ENCODE measurements around the gene NPLOC4.

Gene NPLOC4

DNA sequence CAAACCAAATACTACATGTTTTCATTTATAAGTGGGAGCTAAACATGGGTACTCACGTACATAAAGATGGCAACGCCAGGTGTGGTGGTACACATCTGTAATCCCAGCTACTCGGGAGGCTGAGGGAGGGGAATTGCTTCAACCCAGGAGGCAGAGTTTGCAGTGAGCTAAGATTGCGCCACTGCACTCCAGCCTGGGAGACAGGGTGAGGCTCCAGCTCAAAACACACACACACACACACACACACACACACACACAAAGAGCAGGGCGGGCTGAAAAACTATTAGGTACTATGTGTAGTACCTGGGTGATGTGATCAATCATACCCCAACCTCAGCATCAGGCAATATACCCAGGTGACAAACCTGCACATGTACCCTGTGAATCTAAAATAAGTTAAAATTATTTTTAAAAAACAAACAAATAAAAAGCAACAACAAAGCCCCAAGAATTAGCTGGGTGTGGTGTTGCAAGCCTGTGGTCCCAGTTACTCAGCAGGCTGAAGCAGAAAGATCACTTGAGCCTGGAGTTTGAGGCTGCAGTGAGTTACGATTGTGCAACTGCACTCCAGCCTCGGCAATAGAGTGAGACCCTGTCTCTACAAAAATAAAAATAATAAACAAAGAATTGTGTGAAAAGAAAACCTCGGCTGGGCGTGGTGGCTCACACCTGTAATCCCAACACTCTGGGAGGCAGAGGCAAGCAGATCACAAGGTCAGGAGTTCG, 72.9 kb downstream of the NPLOC4 start:
- no peak for DNase-seq

DNA sequence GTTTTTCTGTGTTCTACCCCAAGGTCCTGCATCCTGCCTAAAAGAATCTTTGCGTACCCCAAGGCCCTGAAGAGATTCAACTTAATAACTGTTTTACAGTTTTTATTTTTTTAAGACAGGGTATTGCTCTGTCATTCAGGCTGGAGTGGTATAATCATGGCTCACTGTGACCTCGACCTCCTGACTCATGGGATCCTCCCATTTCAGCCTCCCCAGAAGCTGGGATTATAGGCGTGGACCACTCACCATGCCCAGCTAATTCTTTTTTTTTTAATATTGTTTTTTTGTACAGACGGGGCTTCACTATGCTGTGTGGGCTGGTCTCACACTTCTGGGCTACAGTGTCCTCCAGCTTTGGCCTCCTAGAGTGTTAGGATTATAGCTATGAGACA, 75.4 kb downstream of the NPLOC4 start:
- no peak for DNase-seq

DNA sequence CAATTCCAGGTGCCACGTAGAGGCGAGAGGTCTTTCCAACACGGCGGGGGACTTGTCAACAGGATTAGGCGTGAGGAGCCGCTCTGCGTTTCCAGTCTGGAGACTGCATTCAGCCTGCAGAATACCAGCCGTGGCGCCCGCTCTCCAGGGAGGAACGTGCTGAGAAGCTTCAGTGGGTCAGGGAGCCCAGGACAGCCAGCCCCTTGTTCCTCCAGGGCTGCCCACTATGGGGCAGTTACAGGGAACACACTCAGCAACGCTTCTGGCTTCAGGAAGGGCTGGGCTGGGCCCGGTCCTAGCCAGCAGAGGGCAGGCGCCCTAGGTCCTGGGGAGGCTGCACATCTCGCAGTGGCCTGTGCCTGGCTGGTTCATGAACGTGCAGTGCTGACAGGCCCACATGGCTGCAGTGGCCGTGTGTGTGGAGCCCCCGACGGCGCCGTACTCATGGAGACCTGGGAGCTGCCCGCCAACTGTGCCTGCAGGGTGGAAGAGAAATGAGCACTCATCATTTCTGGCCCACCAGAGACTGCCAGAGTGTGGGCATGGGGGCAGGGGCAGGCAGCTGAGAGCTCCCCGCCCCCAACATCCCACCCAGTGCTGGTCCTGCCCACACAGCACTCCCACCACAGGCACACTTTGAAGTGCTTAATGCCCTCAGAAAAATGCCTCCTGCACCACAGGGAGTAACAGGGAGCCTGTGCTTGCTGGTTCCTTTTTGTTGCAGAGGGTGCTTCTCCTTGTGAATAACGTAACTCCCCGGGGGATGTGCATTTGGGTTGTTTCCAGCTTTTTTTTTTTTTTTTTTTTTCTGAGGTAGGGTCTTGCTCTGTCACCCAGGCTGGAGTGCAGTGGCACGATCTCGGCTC, 77.7 kb downstream of the NPLOC4 start:
- no peak for DNase-seq

DNA sequence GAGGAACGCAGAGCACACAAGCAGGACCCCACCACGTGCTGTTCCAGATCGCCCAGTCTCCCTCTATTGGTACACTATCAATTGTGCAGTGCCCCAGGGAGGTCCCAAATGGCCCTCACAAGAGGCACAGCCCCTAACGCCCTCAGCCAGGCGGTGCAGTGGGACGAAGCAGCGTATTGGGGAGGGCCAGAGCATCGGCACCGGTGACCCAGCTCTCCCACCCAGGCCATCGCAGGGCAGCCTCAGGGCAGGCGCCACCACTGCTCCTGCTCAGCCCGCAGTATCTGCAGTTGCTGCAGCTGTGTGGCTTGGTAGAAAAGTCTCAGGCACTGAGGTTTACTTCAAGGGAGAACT, 78.8 kb downstream of the NPLOC4 start:
- DNase-seq = no peak

GRCh38 chr17:81557276-81558114, 79.4 kb downstream of the NPLOC4 start:
- no peak for DNase-seq

GRCh38 chr17:81556863-81557262, 80.0 kb downstream of the NPLOC4 start:
- no peak for DNase-seq

DNA sequence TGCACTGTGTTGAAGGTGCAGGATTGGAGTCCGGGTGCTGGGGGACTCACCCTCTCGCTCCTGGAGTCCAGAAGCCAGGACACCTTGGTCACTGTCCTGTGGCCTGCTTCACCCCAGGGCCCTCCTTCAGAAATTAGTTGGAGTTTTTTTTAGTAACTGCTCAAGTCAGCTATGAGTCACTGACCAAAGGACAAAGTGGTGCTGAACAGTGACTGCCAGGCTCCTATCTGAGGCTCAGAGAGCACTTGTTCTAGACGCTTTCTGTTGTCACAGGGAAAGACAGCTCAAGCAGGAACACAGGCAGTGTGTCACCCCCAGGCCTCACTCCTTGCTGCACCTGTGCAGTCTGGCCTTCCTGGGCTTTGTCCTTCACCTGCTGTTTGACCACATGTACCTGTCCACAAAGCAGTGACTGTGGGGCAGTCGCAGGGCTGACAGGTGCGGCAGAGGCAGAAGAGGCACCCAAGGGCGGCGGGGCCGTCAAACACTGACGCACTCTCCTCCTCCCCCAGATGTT, 80.7 kb downstream of the NPLOC4 start:
- DNase-seq = no peak

DNA sequence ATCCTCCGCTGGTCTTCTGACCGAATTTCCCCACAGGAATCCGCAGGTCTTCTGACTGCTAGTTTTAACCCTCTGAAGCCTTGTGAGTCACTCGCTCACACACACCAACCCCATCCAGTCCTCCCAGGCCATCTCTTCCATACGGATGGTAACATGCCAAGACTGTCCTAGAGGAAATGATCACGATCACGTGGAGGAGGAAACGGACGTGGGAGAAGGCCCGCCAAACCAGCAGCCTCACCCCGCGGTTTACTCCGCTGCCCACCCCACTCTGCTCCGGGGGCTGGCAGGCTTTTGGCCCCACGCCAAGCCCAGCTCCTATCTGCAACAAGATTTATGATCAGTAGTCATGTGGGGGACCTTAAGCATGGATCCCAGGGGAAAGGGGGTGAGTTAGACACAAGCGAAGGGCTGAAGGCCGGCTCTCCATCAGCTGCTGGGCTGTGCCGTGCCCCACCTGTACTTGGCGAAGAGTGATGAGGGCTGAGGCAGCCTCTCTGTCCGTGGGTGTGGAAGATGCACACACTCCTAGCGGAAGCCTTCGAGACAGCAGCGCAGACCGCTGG, 83.2 kb downstream of the NPLOC4 start:
- no peak for DNase-seq

DNA sequence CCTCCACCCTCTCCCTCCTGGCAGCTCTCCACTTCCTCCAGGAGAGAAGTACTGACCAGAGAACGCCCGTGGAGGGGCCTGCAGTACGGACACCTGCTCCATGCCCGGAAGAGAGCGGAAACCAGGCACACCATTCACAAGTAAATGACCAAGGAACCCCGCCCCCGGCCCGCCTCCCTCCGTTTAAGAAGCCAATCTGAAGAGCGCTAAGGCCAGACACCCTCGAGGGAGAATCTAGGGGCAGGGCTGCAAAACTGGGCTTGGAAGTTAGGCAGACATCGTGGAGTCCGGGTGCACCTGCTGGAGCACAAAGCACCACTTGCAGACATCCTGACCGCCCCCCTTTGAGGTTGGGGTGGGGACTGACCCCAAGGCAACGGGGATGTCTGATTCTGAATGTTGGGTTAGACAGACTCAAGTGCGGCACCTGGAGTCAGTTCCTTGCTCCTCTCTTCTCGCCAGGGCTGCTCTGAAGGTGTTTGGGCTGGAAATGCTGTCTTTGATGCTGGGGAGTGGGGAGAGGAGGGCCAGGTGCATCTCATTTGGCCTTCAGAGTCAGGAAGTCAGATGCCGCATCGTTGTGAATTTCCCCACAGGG, 83.8 kb downstream of the NPLOC4 start:
- peak; percentile 58 for DNase-seq

GRCh38 chr17:81552244-81553017, 84.5 kb downstream of the NPLOC4 start, which contains the start of gene FAAP100:
Gene FAAP100, minus strand, starts transcription at chr17:81552353. Its CDS starts 23 bp downstream, at chr17:81552330.
- DNase-seq = peak; percentile 69

DNA sequence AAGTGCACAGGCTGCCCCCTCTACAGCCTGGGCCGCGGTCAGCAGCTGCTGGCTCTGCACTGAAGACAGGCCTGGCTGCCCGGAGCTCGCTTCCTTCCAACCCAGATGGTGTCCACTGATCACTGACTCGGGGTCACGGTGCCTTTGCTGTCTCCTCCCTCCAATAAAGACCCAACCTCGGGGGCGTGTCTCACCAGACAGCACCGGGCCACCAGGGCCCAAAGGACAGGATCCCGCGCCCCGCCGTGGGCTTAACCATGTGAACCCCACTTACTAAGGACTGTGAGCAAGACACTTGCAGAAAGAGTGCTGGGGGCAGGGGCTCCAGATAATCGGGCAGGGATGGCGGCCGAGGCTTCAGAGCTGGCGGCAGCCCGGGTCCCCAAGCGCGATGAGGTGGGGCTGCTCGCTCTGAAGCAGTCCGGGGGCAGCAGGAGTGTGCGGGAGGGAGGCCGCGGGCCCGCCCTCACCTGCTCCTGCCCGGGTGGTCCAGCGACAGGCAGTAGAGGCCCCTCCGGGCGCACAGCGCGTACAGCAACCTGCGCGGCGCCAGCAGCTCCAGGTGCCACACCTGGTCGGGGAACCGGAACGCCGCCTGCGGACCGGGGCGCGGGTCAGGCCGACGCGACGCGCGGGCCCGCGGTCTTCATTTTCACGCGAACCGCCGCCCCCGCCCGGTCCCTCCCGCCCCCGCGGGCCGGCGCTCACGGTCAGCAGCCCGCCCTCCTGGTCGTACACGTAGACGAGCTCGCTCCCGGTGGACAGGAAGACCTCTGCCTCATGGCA, 85.3 kb downstream of the NPLOC4 start:
- no peak for DNase-seq

- no peak for DNase-seq
Observed at GRCh38 chr17:81550830-81551457, 86.0 kb downstream of the NPLOC4 start.

GRCh38 chr17:81550285-81550684, 86.6 kb downstream of the NPLOC4 start:
- no peak for DNase-seq

DNA sequence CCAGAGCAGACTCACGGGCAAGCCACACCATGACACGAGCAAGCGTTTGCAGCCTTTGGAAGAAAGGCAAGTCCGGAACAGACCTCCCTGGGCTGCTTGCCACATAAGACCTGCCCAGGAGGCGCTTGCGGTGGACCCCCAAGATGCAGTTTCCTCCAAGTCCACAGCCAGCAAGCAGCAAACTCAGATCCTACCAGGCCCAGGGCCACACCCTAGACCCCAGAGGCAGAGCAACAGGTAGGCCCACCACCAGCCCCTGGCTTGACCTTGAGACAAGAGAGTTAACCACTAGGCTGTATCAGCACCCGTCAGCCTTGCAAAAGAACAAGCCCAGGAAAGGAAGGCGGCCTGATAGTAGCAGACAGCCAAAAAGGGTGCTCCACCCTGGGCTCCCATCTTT, 87.1 kb downstream of the NPLOC4 start:
- DNase-seq = no peak

- no peak for DNase-seq
Observed at GRCh38 chr17:81549031-81549557, 87.8 kb downstream of the NPLOC4 start.

DNA sequence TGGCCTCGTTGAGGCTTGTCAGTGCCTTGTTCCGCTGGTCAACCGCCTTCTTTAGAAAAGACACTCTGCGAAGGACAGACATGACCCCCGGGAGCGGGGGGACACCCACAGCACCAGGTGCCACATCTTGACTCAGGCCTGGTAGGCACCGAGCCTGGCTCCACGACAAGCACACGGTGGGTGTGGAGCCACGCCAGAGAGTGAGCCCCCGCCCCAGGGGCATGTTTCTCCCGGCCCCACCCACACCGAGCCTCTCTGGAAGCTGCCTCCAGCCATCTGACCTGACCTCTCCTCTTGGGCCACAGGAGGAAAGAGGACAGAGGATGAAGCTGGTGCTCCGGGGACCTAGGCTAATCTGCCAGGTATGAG, 89.3 kb downstream of the NPLOC4 start:
- DNase-seq = no peak

DNA sequence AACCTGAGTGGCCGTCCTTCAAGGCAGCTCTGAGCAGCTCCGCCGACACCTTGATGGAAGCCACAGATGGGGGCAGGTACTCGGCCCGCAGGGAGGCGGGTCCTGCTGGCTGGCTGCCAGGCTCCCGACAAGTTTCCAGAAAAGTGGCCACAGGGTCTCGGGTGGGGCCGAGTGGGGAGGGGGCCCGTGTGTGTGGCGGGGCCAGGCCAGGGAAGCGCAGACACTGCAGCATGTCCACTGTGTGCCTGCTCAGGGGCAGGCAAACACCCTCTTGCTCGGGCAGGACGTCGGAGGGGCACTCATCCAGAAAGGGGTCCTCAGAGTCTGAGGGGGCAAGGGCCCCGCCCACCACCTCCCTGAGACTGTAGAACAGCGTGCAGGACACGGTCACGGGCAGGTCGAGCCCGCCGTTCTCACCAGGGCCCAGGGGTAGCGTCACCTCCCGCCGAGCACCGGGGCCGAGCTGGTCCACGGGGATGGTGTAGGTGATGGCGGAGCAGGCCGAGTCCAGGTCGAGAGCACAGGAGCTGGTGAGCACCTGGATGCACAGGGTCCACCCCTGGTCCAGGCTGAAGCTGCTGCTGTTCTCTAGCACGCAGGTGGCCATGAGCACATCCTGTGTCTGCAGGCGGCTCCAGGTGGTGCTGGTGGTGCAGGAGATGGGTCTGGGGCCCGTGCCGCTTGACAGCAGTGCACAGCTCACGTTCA, 89.9 kb downstream of the NPLOC4 start:
- DNase-seq = no peak

DNA sequence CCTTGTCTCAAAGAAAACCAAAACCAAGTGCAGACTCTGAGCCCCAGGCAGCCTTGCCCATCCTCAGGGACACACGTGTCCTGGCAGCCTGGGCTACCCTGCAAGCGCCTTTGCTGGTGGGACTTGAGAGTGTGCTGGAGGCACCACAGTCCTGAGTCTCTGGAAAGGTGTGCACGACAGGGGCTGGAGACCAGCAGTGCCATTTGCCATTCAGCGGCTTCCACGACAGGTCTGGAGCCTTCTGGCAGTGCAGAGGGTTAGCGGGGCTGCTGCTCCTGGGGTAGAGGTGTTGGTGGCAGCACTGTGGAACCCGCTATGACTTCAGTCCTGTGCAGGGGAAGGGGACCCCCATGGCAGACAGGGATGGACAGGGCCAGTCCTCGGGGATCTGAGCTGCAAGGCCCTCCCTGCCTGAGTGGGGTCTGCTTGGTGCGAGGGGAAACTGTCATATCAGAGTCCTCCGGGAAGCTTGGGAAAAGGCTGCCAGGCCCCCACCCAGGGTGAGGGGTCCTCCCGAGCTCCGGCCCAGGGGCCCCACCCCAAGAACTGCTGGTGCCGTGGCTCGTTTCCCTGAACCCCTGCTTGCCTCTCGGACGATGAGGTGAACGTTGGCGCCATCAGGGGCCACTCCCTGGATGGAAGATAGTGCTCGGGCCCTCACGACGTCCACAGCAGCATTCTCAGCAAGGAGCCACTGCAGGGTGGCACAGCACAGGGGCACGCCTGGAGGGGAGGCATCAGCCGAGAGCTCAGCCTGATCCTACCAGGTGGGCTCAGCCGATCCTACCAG, 91.6 kb downstream of the NPLOC4 start:
- no peak for DNase-seq

All from activated gamma-delta T cell (primary cell).